ENCODE results near the gene CAST. TPM values are rescaled to one million over a fixed set of nuclear protein-coding genes. Genes with fewer than 3 reads are reported as not detected.

CAST gene
- total and polyA plus RNA-seq, 2 donors from 2014 or later: 83.2 to 282 TPM

GRCh38 chr5:96818125-96818788 lies 156.1 kb downstream of the CAST start:
- Histone ChIP-seq H3K36me3 (ENCODE audit: control insufficient read depth in 2 of 3, insufficient read depth in 3 of 3, low read length in 3 of 3) (no peaks in the 10 kb centered on the region), H3K9me3 (ENCODE audit: control insufficient read depth in 2 of 3, insufficient read depth in 1 of 3, low read length in 3 of 3) (no peaks in the 10 kb centered on the region), H3K27me3 (ENCODE audit: control insufficient read depth, insufficient read depth, low read length) (no peaks in the 10 kb centered on the region), H3K9ac (ENCODE audit: low read length in 3 of 3) (no peak overlapping the region), H3K4me3 (ENCODE audit: low read length in 3 of 3) (no peak overlapping the region), H3K27ac (ENCODE audit: low read depth in 2 of 2, low read length in 2 of 2) (no peak overlapping the region), H3K4me1 (ENCODE audit: control insufficient read depth in 2 of 3, insufficient read depth in 2 of 3, low read depth in 1 of 3, low read length in 3 of 3) (peaks cover 0 to 7% (median 2%) of the 10 kb centered on the region in 3 donors)
- no peak for TF ChIP-seq CTCF (IDR thresholded peaks at IDR 0.05; ENCODE audit: borderline replicate concordance, extremely low read depth, insufficient read depth)
- DNase-seq (peak in 3 of 5 donors; percentile 22 to 49 (median 37)), FAIRE-seq (no peak)
- intact Hi-C loops (cut with DNase I): no loop called here

DNA sequence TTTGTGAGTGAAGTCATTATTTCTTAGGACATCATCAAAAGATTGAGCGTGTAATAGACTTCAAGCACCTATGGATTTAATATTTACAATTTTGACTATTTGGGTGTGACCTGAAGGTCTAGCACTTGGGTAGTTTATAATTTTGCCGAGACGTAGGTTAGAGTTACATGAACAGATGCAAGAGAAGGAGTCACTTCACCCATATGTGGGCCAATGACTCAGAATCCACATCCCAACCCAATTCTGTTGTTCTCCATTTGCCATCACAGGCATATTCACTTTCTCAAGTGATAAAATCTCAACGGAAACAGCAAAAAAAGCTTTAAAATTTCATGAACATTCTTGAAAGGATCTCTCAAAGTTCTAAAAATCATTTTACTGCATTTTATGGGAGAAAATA lies 157.6 kb downstream of the CAST start:
- intact Hi-C loops (cut with DNase I): no loop called here
- TF ChIP-seq CTCF (IDR thresholded peaks at IDR 0.05; ENCODE audit: borderline replicate concordance, extremely low read depth, insufficient read depth): no peak
- Histone ChIP-seq H3K27me3 (ENCODE audit: control insufficient read depth, insufficient read depth, low read length) (no peaks in the 10 kb centered on the region), H3K9me3 (ENCODE audit: control insufficient read depth in 2 of 3, insufficient read depth in 1 of 3, low read length in 3 of 3) (no peaks in the 10 kb centered on the region), H3K9ac (ENCODE audit: low read length in 3 of 3) (no peak overlapping the region), H3K4me1 (ENCODE audit: control insufficient read depth in 2 of 3, insufficient read depth in 2 of 3, low read depth in 1 of 3, low read length in 3 of 3) (peaks cover 0 to 7% (median 2%) of the 10 kb centered on the region in 3 donors), H3K36me3 (ENCODE audit: control insufficient read depth in 2 of 3, insufficient read depth in 3 of 3, low read length in 3 of 3) (no peaks in the 10 kb centered on the region), H3K4me3 (ENCODE audit: low read length in 3 of 3) (no peak overlapping the region), H3K27ac (ENCODE audit: low read depth in 2 of 2, low read length in 2 of 2) (no peak overlapping the region)
- no peak for FAIRE-seq
- no peak for DNase-seq

GRCh38 chr5:96821260-96821916 lies 159.2 kb downstream of the CAST start:
- no peak overlapping the region for H3K9ac ChIP-seq (ENCODE audit: low read length in 3 of 3)
- no peak for TF ChIP-seq CTCF (IDR thresholded peaks at IDR 0.05; ENCODE audit: borderline replicate concordance, extremely low read depth, insufficient read depth)
- no peak overlapping the region for H3K4me3 ChIP-seq (ENCODE audit: low read length in 3 of 3)
- H3K9me3 ChIP-seq (ENCODE audit: control insufficient read depth in 2 of 3, insufficient read depth in 1 of 3, low read length in 3 of 3): no peaks in the 10 kb centered on the region
- no peak overlapping the region for H3K27ac ChIP-seq (ENCODE audit: low read depth in 2 of 2, low read length in 2 of 2)
- DNase-seq (no peak), FAIRE-seq (no peak)
- H3K36me3 ChIP-seq (ENCODE audit: control insufficient read depth in 2 of 3, insufficient read depth in 3 of 3, low read length in 3 of 3): no peaks in the 10 kb centered on the region
- H3K27me3 ChIP-seq (ENCODE audit: control insufficient read depth, insufficient read depth, low read length): no peaks in the 10 kb centered on the region
- peaks cover 0 to 7% (median 2%) of the 10 kb centered on the region in 3 donors for H3K4me1 ChIP-seq (ENCODE audit: control insufficient read depth in 2 of 3, insufficient read depth in 2 of 3, low read depth in 1 of 3, low read length in 3 of 3)
- intact Hi-C loops (cut with DNase I): no loop called here
